SKM-1 (cell line): ENCODE data around the gene ZFAND3.
"Not testable (repeated sequence)": the region's sequence is repeated elsewhere in the genome, so short reads cannot be mapped to it uniquely, and the experiment has no call there.

ENCODE experiments used
- DNase-seq: peaks from one replicate; lab custom pipeline; 2025; ENCODE audit not compliant: unreplicated experiment; lab: John Stamatoyannopoulos, UW

Gene ZFAND3

GRCh38 chr6:38114976-38115625 is 295.6 kb downstream of the ZFAND3 start:
- no peak for DNase-seq

GRCh38 chr6:38115626-38116008 is 296.1 kb downstream of the ZFAND3 start:
- no peak for DNase-seq

- no peak for DNase-seq
Measured at GRCh38 chr6:38116248-38116647, 296.7 kb downstream of the ZFAND3 start.

GRCh38 chr6:38117281-38117680 is 297.8 kb downstream of the ZFAND3 start:
- DNase-seq: no peak

GRCh38 chr6:38118791-38119365 is 299.4 kb downstream of the ZFAND3 start:
- DNase-seq: no peak

- DNase-seq: no peak
Measured at GRCh38 chr6:38119516-38119915, 300.0 kb downstream of the ZFAND3 start.

- DNase-seq: not testable (repeated sequence)
Measured at GRCh38 chr6:38124224-38124926, 304.8 kb downstream of the ZFAND3 start.

GRCh38 chr6:38127284-38127683 is 307.8 kb downstream of the ZFAND3 start:
- no peak for DNase-seq

- DNase-seq: no peak
Measured at GRCh38 chr6:38131527-38131965, 312.0 kb downstream of the ZFAND3 start.

- DNase-seq: no peak
Measured at GRCh38 chr6:38133932-38134703, 314.6 kb downstream of the ZFAND3 start.

GRCh38 chr6:38134704-38135088 is 315.2 kb downstream of the ZFAND3 start:
- no peak for DNase-seq

GRCh38 chr6:38136547-38136946 is 317.0 kb downstream of the ZFAND3 start:
- DNase-seq: no peak

- DNase-seq: no peak
Measured at GRCh38 chr6:38137608-38138265, 318.2 kb downstream of the ZFAND3 start.

- DNase-seq: no peak
Measured at GRCh38 chr6:38138374-38138773, 318.8 kb downstream of the ZFAND3 start.

- no peak for DNase-seq
Measured at GRCh38 chr6:38141085-38141484, 321.6 kb downstream of the ZFAND3 start.

- no peak for DNase-seq
Measured at GRCh38 chr6:38141716-38142115, 322.2 kb downstream of the ZFAND3 start.

- DNase-seq: no peak
Measured at GRCh38 chr6:38142178-38142902, 322.8 kb downstream of the ZFAND3 start.

GRCh38 chr6:38143191-38144150 is 323.9 kb downstream of the ZFAND3 start:
- no peak for DNase-seq

- DNase-seq: no peak
Measured at GRCh38 chr6:38144365-38144945, 324.9 kb downstream of the ZFAND3 start.
